Gastrocnemius medialis (tissue), 4 donors: ENCODE results near the gene MTHFS. TPM values are rescaled to one million over a fixed set of nuclear protein-coding genes. Genes with fewer than 3 reads are reported as not detected.
A peak's percentile ranks its signal among the peaks of the same experiment; 100 is the strongest.

Source experiments
- ATAC-seq, 2 donors: fragments of 150-250 bp; one replicate each; pipeline ENCODE4 v1.9.1; 2016
- DNase-seq, 2 donors: peaks; one replicate each; pipeline ENCODE4 v3.0.0-alpha.2; 2019
- H3K27ac ChIP-seq, 4 donors: fragments of 200-600 bp; sonication (generic); 1 replicate in 1 of 4; 2 replicates in 3 of 4; pipeline ENCODE4 v1.5.1; 2016 to 2018; ENCODE audit warnings: mild to moderate bottlenecking in 2 of 4, moderate library complexity in 1 of 4
- H3K27me3 ChIP-seq, 3 donors: fragments of 200-600 bp; sonication (generic) in 2 of 3; 1 replicate in 1 of 3; 2 replicates in 2 of 3; pipeline versions ENCODE4 v1.5.1 to v1.6.0; 2016 to 2019; ENCODE audit warnings: mild to moderate bottlenecking in 1 of 3, moderate library complexity in 1 of 3
- H3K36me3 ChIP-seq, 2 donors: fragments of 200-600 bp; sonication (generic) in 1 of 2; one replicate each; pipeline ENCODE4 v1.5.1; 2017 to 2018
- H3K4me1 ChIP-seq, 2 donors: fragments of 200-600 bp; sonication (generic) in 1 of 2; one replicate each; pipeline ENCODE4 v1.5.1; 2016 to 2017; ENCODE audit warnings: mild to moderate bottlenecking in 2 of 2
- H3K4me3 ChIP-seq, 4 donors: fragments of 200-600 bp; sonication (generic) in 3 of 4; 1 replicate in 1 of 4; 2 replicates in 3 of 4; pipeline ENCODE4 v1.5.1; 2016 to 2019; ENCODE audit warnings: mild to moderate bottlenecking in 2 of 4
- H3K9me3 ChIP-seq, 3 donors: fragments of 200-600 bp; sonication (generic) in 2 of 3; 1 replicate in 1 of 3; 2 replicates in 2 of 3; pipeline ENCODE4 v1.5.1; 2016 to 2019
- POLR2A ChIP-seq, 2 donors: fragments of 450-650 bp; IDR thresholded peaks; one replicate each; pipeline ENCODE4 v1.6.1; 2017; ENCODE audit warnings: antibody characterized with exemption in 2 of 2, mild to moderate bottlenecking in 2 of 2, moderate library complexity in 2 of 2
- in situ Hi-C, 4 donors: fragments of 200-750 bp; cut with MboI; loops; one replicate each; pipeline versions ENCODE4 v1.15.0 to v1.8.0; 2017; ENCODE audit warnings: low sequenced_read_pairs in 4 of 4
- intact Hi-C: fragments of 100-400 bp; cut with DNase I; formaldehyde crosslinking; loops from one replicate; pipeline ENCODE4 v1.15.1; 2023; ENCODE audit warnings: low total_unique reads
- total RNA-seq, 4 donors: library from RNA; depleted of rRNA; stranded (reverse); fragments of >200 nt; gene quantifications; one replicate each; pipeline versions ENCODE4 v1.1.0 to v1.2.3, GENCODE V29; 2016
- TF ChIP-seq, protein P1 (sequence below), 5 experiments: fragments of 450-650 bp in 3 of 5; fragments of 200-600 bp in 2 of 5; sonication (generic) in 2 of 5; IDR thresholded peaks in 4 of 5; conservative IDR thresholded peaks in 1 of 5; 1 replicate in 4 of 5; 2 replicates in 1 of 5; pipeline ENCODE4 v1.5.1; 2016 to 2019; ENCODE audit warnings: antibody characterized with exemption in 5 of 5, mild to moderate bottlenecking in 3 of 5, moderate library complexity in 3 of 5

Gene MTHFS
- total RNA-seq, 4 donors from 2014 or later, result 7.0 to 16.7 (median 14.6) TPM

DNA sequence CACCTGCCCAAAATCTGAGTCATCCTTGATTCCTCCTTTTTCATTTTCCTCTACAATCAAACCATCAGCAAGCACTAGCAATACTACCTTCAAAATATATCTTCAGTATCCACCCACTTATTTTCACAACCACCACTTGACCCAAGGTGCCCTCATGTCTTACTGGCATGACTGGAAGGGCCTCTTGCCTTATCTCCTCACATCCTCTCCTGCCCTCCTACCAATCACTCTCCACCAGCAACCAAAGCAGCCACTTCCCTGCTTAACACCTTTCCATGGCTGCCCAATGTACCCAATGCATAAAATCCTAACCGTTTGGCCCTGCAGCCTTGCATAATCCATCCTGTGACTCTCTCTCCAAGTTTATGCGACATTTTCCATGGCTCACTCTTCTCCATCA is 76.0 kb downstream of the MTHFS start:
- Histone ChIP-seq H3K9me3 (no peaks in the 10 kb centered on the region), H3K4me1 (no peaks in the 10 kb centered on the region), H3K27ac (no peak overlapping the region), H3K27me3 (no peaks in the 10 kb centered on the region), H3K4me3 (no peak overlapping the region), H3K36me3 (no peaks in the 10 kb centered on the region)
- in situ Hi-C loops, result no loop called here
- intact Hi-C loops, result no loop called here
- TF ChIP-seq, protein P1, sequence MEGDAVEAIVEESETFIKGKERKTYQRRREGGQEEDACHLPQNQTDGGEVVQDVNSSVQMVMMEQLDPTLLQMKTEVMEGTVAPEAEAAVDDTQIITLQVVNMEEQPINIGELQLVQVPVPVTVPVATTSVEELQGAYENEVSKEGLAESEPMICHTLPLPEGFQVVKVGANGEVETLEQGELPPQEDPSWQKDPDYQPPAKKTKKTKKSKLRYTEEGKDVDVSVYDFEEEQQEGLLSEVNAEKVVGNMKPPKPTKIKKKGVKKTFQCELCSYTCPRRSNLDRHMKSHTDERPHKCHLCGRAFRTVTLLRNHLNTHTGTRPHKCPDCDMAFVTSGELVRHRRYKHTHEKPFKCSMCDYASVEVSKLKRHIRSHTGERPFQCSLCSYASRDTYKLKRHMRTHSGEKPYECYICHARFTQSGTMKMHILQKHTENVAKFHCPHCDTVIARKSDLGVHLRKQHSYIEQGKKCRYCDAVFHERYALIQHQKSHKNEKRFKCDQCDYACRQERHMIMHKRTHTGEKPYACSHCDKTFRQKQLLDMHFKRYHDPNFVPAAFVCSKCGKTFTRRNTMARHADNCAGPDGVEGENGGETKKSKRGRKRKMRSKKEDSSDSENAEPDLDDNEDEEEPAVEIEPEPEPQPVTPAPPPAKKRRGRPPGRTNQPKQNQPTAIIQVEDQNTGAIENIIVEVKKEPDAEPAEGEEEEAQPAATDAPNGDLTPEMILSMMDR (IDR thresholded peaks at IDR 0.05 in 4 of 5, conservative IDR thresholded peaks at IDR 0.05 in 1 of 5), result no peak
- no peak for TF ChIP-seq POLR2A (IDR thresholded peaks at IDR 0.05)
- DNase-seq (no peak), ATAC-seq (no peak)

GRCh38 chr15:79820176-79820575 is 76.6 kb downstream of the MTHFS start:
- ATAC-seq (no peak), DNase-seq (no peak)
- Histone ChIP-seq H3K9me3 (no peaks in the 10 kb centered on the region), H3K4me3 (no peak overlapping the region), H3K4me1 (no peaks in the 10 kb centered on the region), H3K27ac (no peak overlapping the region), H3K27me3 (no peaks in the 10 kb centered on the region), H3K36me3 (no peaks in the 10 kb centered on the region)
- in situ Hi-C loops, result no loop called here
- intact Hi-C loops, result no loop called here
- TF ChIP-seq, protein P1 (IDR thresholded peaks at IDR 0.05 in 4 of 5, conservative IDR thresholded peaks at IDR 0.05 in 1 of 5), result no peak
- TF ChIP-seq POLR2A (IDR thresholded peaks at IDR 0.05), result no peak

DNA sequence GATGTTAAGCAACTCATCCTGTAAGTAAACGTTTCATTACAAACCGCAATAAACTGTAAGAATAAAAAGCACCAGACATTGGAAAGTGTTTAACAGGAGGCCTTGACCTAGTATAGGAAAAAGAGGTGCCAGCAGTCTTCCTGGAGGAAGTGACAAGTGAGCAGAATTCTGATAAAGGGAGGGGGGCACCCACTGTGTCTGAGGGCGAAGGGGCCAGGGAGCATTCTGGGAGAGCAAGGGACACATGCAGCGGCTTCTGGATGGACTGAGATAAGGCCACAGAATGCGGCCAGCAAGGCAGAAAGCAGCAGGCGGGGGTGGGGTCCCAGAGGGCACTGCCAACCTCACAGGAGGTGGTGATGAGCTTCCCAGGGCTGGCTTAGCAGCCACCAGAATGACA is 80.2 kb downstream of the MTHFS start:
- Histone ChIP-seq H3K27me3 (no peaks in the 10 kb centered on the region), H3K4me3 (no peak overlapping the region), H3K36me3 (no peaks in the 10 kb centered on the region), H3K27ac (no peak overlapping the region), H3K9me3 (no peaks in the 10 kb centered on the region), H3K4me1 (peaks cover 11 to 12% of the 10 kb centered on the region in 2 donors)
- ATAC-seq (no peak), DNase-seq (no peak)
- intact Hi-C loops (no loop called here), in situ Hi-C loops (no loop called here)
- TF ChIP-seq POLR2A (IDR thresholded peaks at IDR 0.05), result no peak
- TF ChIP-seq, protein P1 (IDR thresholded peaks at IDR 0.05 in 4 of 5, conservative IDR thresholded peaks at IDR 0.05 in 1 of 5), result no peak

- TF ChIP-seq, protein P1 (IDR thresholded peaks at IDR 0.05 in 4 of 5, conservative IDR thresholded peaks at IDR 0.05 in 1 of 5), result no peak
- no peak for TF ChIP-seq POLR2A (IDR thresholded peaks at IDR 0.05)
- H3K36me3 ChIP-seq, result no peaks in the 10 kb centered on the region
- H3K27me3 ChIP-seq, result no peaks in the 10 kb centered on the region
- intact Hi-C loops, result no loop called here
- H3K4me1 ChIP-seq, result peaks cover 13% of the 10 kb centered on the region in 2 donors
- H3K27ac ChIP-seq, result no peak overlapping the region
- ATAC-seq (peak in 1 of 2 donors; percentile 64), DNase-seq (peak in 1 of 2 donors; percentile 52)
- in situ Hi-C loops, result no loop called here
- no peaks in the 10 kb centered on the region for H3K9me3 ChIP-seq
- no peak overlapping the region for H3K4me3 ChIP-seq
These were observed 81.3 kb downstream of the MTHFS start for GRCh38 chr15:79815468-79815867.

GRCh38 chr15:79812541-79812940 is 84.3 kb downstream of the MTHFS start:
- Histone ChIP-seq H3K4me1 (peaks cover 13% of the 10 kb centered on the region in 2 donors), H3K36me3 (no peaks in the 10 kb centered on the region), H3K27me3 (no peaks in the 10 kb centered on the region), H3K27ac (no peak overlapping the region), H3K4me3 (no peak overlapping the region), H3K9me3 (no peaks in the 10 kb centered on the region)
- no peak for ATAC-seq
- DNase-seq, result no peak
- TF ChIP-seq POLR2A (IDR thresholded peaks at IDR 0.05), result no peak
- TF ChIP-seq, protein P1 (IDR thresholded peaks at IDR 0.05 in 4 of 5, conservative IDR thresholded peaks at IDR 0.05 in 1 of 5), result no peak
- in situ Hi-C loops, result no loop called here
- intact Hi-C loops, result no loop called here
